ENCODE data around the gene CCDC90B.
"Not testable (repeated sequence)": the region's sequence is repeated elsewhere in the genome, so short reads cannot be mapped to it uniquely, and the experiment has no call there.

The CCDC90B gene, protein sequence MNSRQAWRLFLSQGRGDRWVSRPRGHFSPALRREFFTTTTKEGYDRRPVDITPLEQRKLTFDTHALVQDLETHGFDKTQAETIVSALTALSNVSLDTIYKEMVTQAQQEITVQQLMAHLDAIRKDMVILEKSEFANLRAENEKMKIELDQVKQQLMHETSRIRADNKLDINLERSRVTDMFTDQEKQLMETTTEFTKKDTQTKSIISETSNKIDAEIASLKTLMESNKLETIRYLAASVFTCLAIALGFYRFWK

DNA sequence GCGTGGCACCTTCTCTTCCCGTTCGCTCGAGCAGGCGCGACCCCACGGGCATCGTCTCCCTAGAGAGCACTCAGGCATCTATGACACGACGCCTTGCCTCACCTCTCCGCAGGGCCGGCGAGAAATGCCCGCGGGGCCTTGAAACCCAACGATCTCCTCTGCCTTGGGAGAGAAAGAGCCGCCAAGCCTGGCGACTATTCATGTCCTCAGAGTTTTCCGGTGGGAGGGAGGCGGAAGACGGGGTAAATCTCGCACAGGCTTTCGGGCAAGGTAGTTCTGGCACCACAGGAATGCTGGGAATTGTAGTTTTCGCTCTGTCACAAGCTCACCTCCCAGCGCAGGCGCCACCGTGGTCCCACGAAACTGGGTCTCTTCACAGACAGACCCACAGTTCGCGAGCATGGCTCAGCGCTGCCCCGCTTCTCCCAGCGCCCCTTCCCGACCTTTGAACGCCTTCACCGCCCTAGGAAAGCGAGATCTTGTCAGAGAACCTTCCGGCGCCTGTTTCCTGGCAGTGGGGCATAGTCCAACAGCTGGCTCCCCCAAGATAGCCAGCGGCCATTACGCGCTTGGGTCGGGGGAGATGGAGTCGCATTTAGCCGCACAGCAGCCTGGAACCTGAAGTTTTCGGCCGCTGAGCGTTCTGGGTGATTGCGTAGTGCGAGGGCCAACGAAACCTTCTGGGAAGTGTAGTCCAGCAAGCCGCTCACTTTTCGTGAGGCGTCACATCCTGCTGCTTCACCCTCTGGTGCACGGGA is at the start of gene CCDC90B:
TSS of gene CCDC90B (minus strand) at position 597 of the 758 bp plus-strand sequence. CDS start at position 202, 395 bp downstream.
- H3K9ac ChIP-seq (ENCODE audit: low read length), result peak within 1 kb of the TSS; percentile 95
- no peaks in the 10 kb centered on the region for H3K9me3 ChIP-seq (ENCODE audit: control insufficient read depth, low read length)
- H3K27me3 ChIP-seq (ENCODE audit: control insufficient read depth, insufficient read depth, low read length), result no peaks in the 10 kb centered on the region
- no peaks in the 10 kb centered on the region for H3K4me1 ChIP-seq (ENCODE audit: control insufficient read depth, insufficient read depth, low read length)
- H3K4me3 ChIP-seq (ENCODE audit: low read length), result peak within 1 kb of the TSS; percentile 96
- H3K36me3 ChIP-seq (ENCODE audit: control insufficient read depth, insufficient read depth, low read length), result no peaks in the 10 kb centered on the region

- H3K36me3 ChIP-seq (ENCODE audit: control insufficient read depth, insufficient read depth, low read length), result no peaks in the 10 kb centered on the region
- no peak overlapping the region for H3K9ac ChIP-seq (ENCODE audit: low read length)
- H3K4me3 ChIP-seq (ENCODE audit: low read length), result no peak overlapping the region
- no peaks in the 10 kb centered on the region for H3K27me3 ChIP-seq (ENCODE audit: control insufficient read depth, insufficient read depth, low read length)
- H3K9me3 ChIP-seq (ENCODE audit: control insufficient read depth, low read length), result no peaks in the 10 kb centered on the region
- peaks cover 9% of the 10 kb centered on the region for H3K4me1 ChIP-seq (ENCODE audit: control insufficient read depth, insufficient read depth, low read length)
Observed at GRCh38 chr11:83335446-83336070, 49.4 kb upstream of the CCDC90B start.

- Histone ChIP-seq H3K4me1 (ENCODE audit: control insufficient read depth, insufficient read depth, low read length) (no peaks in the 10 kb centered on the region), H3K9ac (ENCODE audit: low read length) (no peak overlapping the region), H3K4me3 (ENCODE audit: low read length) (no peak overlapping the region), H3K36me3 (ENCODE audit: control insufficient read depth, insufficient read depth, low read length) (no peaks in the 10 kb centered on the region), H3K27me3 (ENCODE audit: control insufficient read depth, insufficient read depth, low read length) (no peaks in the 10 kb centered on the region), H3K9me3 (ENCODE audit: control insufficient read depth, low read length) (no peaks in the 10 kb centered on the region)
Observed at GRCh38 chr11:83330303-83330702, 44.1 kb upstream of the CCDC90B start.

- Histone ChIP-seq H3K27me3 (ENCODE audit: control insufficient read depth, insufficient read depth, low read length) (no peaks in the 10 kb centered on the region), H3K9ac (ENCODE audit: low read length) (no peak overlapping the region), H3K4me1 (ENCODE audit: control insufficient read depth, insufficient read depth, low read length) (no peaks in the 10 kb centered on the region), H3K4me3 (ENCODE audit: low read length) (no peak overlapping the region), H3K36me3 (ENCODE audit: control insufficient read depth, insufficient read depth, low read length) (no peaks in the 10 kb centered on the region), H3K9me3 (ENCODE audit: control insufficient read depth, low read length) (no peaks in the 10 kb centered on the region)
Observed at GRCh38 chr11:83326326-83326725, 40.2 kb upstream of the CCDC90B start.

DNA sequence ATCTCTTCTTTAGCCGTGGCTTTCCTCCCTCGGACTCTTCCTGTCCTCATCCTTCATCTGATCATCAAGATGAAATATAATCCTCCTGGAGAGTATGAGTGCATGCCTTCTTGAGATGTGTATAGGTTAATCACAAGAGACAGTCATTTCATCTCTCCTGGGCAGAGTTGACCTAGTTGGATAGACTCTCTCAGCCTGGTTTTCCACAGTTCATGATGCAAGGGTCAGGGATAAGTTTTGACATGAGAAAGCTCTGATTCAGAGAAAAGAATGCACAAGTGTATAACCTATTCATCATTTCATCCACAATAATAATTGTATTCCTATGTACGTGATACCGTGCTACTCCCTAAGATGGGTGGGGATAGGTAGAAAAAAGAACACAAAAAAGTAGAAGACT is 33.2 kb upstream of the CCDC90B start:
- Histone ChIP-seq H3K9ac (ENCODE audit: low read length) (no peak overlapping the region), H3K9me3 (ENCODE audit: control insufficient read depth, low read length) (no peaks in the 10 kb centered on the region), H3K36me3 (ENCODE audit: control insufficient read depth, insufficient read depth, low read length) (no peaks in the 10 kb centered on the region), H3K27me3 (ENCODE audit: control insufficient read depth, insufficient read depth, low read length) (no peaks in the 10 kb centered on the region), H3K4me3 (ENCODE audit: low read length) (no peak overlapping the region), H3K4me1 (ENCODE audit: control insufficient read depth, insufficient read depth, low read length) (no peaks in the 10 kb centered on the region)

DNA sequence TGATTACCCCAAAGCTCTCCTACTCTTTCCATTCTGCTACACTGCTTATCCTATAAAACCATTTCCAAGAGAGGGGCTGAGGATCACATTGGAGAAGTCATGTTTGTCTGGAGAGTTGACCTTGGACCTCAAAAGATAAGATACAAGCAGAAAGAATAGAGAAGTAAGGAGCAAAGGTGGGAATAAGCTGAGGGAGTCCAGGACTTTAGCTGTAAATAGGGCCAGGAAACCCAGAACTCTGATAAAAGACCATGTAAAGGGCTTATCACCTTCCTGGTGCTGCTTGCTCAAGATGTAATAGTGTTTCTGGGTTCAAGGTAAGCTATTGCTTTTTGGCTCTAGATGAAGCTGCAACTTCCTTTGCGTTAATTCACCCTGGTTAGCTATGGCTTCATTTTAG is 32.8 kb upstream of the CCDC90B start:
- H3K4me3 ChIP-seq (ENCODE audit: low read length), result no peak overlapping the region
- no peaks in the 10 kb centered on the region for H3K9me3 ChIP-seq (ENCODE audit: control insufficient read depth, low read length)

GRCh38 chr11:83317757-83318690 is 31.9 kb upstream of the CCDC90B start:
- Histone ChIP-seq H3K36me3 (ENCODE audit: control insufficient read depth, insufficient read depth, low read length) (no peaks in the 10 kb centered on the region), H3K4me3 (ENCODE audit: low read length) (no peak overlapping the region), H3K4me1 (ENCODE audit: control insufficient read depth, insufficient read depth, low read length) (no peaks in the 10 kb centered on the region), H3K27me3 (ENCODE audit: control insufficient read depth, insufficient read depth, low read length) (no peaks in the 10 kb centered on the region), H3K9me3 (ENCODE audit: control insufficient read depth, low read length) (no peaks in the 10 kb centered on the region), H3K9ac (ENCODE audit: low read length) (no peak overlapping the region)

More for the DNA sequence above, 32.8 kb upstream of the CCDC90B start:
- Histone ChIP-seq H3K36me3 (ENCODE audit: control insufficient read depth, insufficient read depth, low read length) (no peaks in the 10 kb centered on the region), H3K9ac (ENCODE audit: low read length) (no peak overlapping the region), H3K27me3 (ENCODE audit: control insufficient read depth, insufficient read depth, low read length) (no peaks in the 10 kb centered on the region), H3K4me1 (ENCODE audit: control insufficient read depth, insufficient read depth, low read length) (no peaks in the 10 kb centered on the region)

- not testable (repeated sequence) for H3K9me3 ChIP-seq (ENCODE audit: control insufficient read depth, low read length); H3K4me1 ChIP-seq (ENCODE audit: control insufficient read depth, insufficient read depth, low read length); H3K4me3 ChIP-seq (ENCODE audit: low read length); H3K36me3 ChIP-seq (ENCODE audit: control insufficient read depth, insufficient read depth, low read length); H3K9ac ChIP-seq (ENCODE audit: low read length); H3K27me3 ChIP-seq (ENCODE audit: control insufficient read depth, insufficient read depth, low read length)
Observed at GRCh38 chr11:83316897-83317268, 30.7 kb upstream of the CCDC90B start.

GRCh38 chr11:83316143-83316896 is 30.2 kb upstream of the CCDC90B start:
- H3K36me3 ChIP-seq (ENCODE audit: control insufficient read depth, insufficient read depth, low read length); H3K4me3 ChIP-seq (ENCODE audit: low read length); H3K9me3 ChIP-seq (ENCODE audit: control insufficient read depth, low read length); H3K27me3 ChIP-seq (ENCODE audit: control insufficient read depth, insufficient read depth, low read length); H3K9ac ChIP-seq (ENCODE audit: low read length); H3K4me1 ChIP-seq (ENCODE audit: control insufficient read depth, insufficient read depth, low read length): not testable (repeated sequence)

- Histone ChIP-seq H3K27me3 (ENCODE audit: control insufficient read depth, insufficient read depth, low read length) (no peaks in the 10 kb centered on the region), H3K4me1 (ENCODE audit: control insufficient read depth, insufficient read depth, low read length) (no peaks in the 10 kb centered on the region), H3K4me3 (ENCODE audit: low read length) (no peak overlapping the region), H3K9me3 (ENCODE audit: control insufficient read depth, low read length) (no peaks in the 10 kb centered on the region), H3K36me3 (ENCODE audit: control insufficient read depth, insufficient read depth, low read length) (no peaks in the 10 kb centered on the region), H3K9ac (ENCODE audit: low read length) (no peak overlapping the region)
Observed at GRCh38 chr11:83312430-83312829, 26.3 kb upstream of the CCDC90B start.

GRCh38 chr11:83311701-83312100 is 25.5 kb upstream of the CCDC90B start:
- Histone ChIP-seq H3K4me1 (ENCODE audit: control insufficient read depth, insufficient read depth, low read length) (no peaks in the 10 kb centered on the region), H3K9me3 (ENCODE audit: control insufficient read depth, low read length) (no peaks in the 10 kb centered on the region), H3K9ac (ENCODE audit: low read length) (no peak overlapping the region)

More at GRCh38 chr11:83311701-83312100, 25.5 kb upstream of the CCDC90B start:
- Histone ChIP-seq H3K36me3 (ENCODE audit: control insufficient read depth, insufficient read depth, low read length) (no peaks in the 10 kb centered on the region), H3K27me3 (ENCODE audit: control insufficient read depth, insufficient read depth, low read length) (no peaks in the 10 kb centered on the region), H3K4me3 (ENCODE audit: low read length) (no peak overlapping the region)

Measured in mucosa of stomach (tissue), 1 donor.